GM19351 (cell line): ENCODE data around the gene ARHGEF25.
"Not testable (repeated sequence)": the region's sequence is repeated elsewhere in the genome, so short reads cannot be mapped to it uniquely, and the experiment has no call there.

Source experiments
- ATAC-seq: cut with Tn5 transposase; IDR thresholded peaks from one replicate; pipeline ENCODE4 v1.9.1; 2021; ENCODE audit warnings: mild to moderate bottlenecking, moderate library complexity; ENCODE audit not compliant: unreplicated experiment

The ARHGEF25 gene

DNA sequence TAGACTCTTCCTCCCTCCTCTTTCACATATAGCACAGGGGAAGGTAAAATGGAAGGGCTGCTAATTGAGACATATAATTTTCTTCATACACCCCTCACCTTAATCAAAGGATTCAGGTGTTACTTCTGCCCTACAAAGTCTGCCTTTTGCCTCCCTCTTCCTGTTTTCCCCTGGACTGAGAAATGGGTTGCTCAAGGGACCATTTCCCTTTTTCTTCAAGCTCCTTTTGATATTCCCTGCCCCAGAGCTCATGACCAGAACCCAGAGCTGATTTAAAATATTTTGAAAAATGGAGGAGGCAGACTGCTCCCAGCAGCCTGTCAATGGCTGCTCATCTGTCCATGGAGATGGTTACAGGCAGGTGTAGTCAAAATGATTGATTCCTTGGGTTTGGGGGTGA is 26.5 kb upstream of the ARHGEF25 start:
- no peak for ATAC-seq

DNA sequence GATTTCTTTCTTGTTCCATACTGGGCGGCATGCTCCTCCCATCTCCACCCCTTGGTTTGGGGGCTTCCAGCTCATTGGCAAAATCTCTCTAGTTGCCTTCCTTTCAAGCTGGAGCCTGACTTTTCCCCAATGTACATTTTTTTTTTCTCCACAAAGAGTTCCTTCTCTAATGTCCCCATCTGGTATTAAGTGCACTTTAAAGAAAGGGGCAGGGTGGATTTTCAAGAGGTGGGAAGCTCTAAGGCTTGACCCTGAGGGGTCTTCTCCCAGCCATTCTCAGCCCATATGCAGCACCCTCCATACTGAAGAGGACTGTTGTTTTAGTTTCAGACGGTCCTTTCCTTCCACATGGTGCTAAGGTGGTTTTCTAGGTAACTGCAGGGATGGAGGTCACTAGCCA is 26.1 kb upstream of the ARHGEF25 start:
- no peak for ATAC-seq

DNA sequence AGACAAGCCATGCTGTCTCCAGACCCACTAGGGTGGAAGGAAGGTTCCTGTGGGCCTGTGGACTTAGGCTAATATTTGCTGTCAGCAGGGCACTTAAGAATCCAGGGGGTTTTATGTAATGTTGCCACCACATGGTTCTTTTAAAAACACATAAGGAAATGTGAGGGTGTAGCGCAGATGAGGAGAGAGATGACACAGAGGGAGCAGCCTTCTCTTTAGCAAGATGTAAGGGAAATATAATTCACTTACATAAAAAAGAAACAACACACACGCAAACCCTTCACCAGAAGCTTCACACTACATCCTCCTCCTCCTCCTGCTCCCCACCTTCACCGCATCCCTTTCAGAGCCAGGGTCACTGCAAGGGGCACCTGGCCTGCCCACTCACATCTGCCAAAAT is 25.1 kb upstream of the ARHGEF25 start:
- ATAC-seq: no peak

DNA sequence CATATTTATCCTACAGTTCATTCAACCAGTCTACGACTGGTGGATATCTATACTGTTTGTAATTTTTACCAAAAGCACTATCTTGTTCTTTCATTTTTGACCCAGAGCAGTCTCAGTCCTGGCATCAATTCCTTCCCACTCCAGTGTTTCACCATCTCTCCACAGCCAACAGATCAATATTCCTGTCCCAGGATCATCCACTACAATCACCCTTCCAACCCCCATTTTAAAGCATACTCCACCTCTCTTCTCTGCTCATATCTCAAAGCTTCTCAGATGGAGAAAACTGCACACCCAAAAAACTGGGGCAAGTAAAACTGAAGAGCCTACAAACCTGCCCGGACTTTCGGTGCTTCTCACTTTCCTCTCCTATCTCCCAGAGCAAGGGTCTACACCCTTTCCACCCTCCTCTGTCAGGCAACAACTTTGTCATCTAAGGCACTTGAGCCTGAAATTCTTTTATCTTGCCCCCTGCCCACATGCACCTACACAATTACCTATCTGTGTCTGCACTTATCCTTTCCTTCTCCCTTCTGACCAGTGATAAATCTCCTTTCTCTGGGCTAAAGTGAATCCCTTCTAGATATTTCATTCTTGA is 24.3 kb upstream of the ARHGEF25 start:
- ATAC-seq: no peak

DNA sequence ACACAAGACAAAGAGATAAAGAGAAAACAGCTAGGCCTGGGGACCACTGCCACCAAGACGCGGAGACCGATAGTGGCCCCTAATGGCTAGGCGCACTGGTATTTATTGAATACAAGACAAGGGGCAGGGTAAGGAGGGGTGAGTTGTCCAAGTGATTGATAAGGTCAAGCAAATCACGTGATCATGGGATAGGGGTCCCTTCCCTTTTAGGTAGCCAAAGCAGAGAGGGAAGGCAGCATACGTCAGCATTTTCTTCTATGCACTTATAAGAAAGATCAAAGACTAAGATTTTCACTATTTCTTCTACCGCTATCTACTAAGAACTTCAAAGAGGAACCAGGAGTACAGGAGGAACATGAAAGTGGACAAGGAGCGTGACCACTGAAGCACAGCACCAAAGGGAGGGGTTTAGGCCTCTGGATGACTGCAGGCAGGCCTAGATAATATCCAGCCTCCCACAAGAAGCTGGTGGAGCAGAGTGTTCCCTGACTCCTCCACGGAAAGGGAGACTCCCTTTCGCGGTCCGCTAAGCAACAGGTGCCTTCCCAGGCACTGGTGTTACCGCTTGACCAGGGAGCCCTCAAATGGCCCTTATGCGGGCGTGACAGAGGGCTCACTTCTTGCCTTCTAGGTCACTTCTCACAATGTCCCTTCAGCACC is 22.2 kb upstream of the ARHGEF25 start:
- ATAC-seq: not testable (repeated sequence)

DNA sequence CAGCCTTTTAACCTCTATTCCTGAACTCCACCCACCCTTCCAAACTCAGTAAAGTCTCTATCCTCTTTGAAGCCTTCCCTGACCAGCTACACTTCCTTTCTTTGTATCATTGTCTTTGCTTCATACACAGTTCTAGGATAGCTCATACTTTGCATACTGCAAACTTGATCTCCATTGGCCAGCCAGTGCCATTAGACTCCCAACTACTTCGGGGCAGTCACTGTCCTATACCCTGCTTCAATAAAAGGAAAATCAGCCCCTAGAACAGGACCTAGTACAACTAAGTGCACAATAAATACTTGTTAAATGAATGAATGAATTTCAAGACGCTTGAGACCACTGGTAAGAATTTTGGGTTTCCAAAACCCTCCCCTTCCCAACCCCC is 20.8 kb upstream of the ARHGEF25 start:
- ATAC-seq: peak; percentile 5

DNA sequence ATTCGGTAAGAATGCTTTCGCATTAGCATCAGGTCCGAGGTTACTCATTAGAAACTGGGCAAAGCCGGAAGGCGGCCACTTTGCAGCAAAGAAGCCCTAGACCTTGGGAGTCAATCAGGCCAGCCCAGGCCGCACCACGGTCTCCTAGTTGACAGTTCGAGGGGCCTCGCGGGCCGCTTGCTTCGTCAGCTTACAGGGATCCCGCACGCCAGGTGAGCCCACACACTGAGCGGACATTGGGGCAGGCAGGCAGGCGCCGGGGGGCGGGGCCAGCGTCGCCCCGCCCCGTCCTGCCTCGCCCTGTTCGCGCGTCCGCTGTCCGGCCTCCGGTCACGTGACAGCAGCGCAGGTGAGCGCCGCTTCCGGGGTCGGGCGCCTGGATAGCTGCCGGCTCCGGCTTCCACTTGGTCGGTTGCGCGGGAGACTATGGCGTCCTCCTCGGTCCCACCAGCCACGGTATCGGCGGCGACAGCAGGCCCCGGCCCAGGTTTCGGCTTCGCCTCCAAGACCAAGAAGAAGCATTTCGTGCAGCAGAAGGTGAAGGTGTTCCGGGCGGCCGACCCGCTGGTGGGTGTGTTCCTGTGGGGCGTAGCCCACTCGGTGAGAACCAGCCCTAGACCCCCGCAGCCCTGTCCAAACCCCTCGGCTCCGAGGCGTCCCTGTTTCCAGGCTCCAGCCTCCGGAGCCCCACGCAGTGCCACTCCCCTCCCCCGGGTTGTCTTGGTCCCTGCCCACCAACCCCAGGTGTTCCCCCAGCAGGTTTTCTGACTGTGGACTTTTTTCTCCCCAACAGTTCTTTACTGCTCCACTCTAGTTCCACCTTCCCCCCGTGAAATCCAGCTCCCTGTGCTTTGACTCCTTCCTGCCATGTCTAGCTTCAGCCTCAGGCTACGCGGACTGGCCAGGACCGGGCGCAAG is 20.1 kb upstream of the ARHGEF25 start, which contains the start of gene PIP4K2C:
Gene PIP4K2C, plus strand, starts transcription at position 329 of the 918 bp plus-strand sequence. Its CDS starts 98 bp downstream, at position 427.
- ATAC-seq: peak; percentile 95

DNA sequence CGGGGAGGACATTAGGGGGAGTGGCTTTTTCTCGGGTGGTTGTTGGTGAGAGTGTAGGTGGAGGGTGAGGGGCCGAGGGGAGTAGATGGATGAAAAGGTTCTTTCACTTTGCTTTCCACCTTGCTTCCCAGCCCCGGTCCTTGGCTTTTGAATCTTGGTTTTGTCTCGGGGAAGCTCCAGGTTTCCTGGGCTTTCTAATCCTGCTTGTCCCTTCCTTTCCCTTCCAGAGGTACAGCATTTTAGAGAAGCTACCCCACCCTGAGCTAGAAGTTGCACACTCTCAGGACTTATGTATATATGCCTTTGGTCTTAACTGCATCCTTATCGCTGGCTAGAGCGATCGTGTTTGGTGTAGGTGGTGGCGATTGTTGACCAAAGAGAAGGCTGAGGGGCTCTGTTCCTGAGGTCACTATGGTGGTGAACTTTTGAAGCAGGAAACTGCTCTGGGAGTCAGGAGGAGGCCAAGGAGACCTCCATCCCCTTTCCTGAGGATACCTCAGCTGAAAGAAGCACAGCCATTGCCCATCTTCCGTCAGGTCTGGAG is 19.4 kb upstream of the ARHGEF25 start:
- ATAC-seq: no peak

DNA sequence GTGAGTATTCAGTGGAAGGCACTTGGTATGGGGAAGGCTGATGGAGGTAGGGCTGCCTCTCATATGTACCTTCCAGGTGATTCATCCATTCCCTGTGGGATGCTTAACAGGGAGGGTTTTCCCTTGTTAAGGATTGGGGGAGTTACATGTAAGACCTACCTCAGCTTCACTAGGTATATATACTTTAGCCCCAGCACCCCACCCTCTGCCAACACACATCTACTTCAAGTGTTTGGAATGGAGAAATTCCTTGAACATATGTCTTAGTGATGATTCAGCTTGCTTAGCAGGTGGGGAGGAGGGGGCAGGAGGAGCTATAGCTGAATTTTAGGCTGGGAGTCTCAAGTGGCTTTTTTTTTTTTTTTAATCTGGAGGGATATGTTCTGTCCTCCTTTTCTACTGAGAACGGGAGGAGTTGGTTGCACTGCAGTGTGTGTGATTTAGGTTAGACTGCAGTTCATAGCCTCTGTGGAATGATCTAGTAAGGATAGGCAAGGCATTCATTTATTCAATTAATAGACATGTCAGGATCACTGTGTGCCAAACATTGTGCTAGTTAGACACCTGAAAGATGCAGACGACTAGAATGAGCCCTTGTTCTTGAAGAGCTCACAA is 18.6 kb upstream of the ARHGEF25 start:
- no peak for ATAC-seq

DNA sequence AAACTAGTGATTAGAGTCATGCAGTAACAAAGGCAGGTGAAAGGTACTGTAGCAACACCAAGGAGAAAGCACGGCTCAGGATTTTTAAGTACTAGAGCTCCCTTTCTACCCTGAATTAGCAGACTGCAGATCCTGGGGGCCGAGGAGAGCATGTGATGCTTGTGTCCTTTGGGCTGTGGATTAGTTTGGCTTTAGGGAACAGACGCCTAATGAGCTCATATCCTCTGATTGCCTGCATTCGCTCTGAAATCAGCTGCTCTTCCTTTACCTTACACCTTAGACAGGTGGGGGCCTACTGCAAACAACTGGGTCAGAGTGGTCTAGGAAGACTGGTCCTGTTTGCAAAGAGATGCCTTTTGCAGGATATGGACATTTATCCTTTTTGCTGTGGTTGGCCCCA is 18.0 kb upstream of the ARHGEF25 start:
- no peak for ATAC-seq

DNA sequence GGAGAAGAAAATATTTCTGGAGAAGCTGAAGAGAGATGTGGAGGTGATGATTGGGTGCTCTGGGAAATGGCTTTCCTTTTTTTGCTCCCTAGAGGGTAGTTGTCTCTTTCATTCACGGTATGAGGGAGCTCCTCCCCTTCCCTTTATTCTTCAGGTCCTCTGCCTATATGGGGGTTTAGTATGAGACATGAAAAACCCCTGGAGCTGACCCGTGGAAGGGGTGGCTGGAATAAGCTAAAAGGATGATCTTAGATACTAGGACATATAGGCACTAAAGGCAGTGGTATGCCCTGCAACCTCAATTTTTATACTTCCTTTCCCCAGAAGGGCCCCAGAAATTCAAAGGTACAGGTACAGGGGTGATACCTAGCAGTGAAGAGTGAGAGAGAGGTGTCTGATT is 10.8 kb upstream of the ARHGEF25 start:
- ATAC-seq: no peak

DNA sequence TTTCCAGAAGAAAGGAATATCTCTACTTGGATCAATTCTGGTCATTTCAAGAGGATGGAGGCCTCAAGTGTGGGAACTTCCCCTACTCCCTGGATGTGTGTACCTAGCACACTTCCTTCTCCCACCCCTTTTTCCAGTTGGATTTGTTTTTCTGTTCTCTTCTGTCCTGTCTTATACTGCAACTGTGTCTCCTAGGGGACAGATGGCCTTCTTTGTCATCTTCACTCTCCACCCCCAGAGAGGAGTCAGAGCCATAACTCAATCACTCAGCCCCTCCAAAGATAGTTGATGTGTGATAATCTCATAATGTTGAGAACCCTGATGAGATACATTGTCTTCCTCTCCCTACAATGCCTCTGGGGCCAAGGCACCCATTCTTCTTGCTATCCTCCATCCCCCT is 8.7 kb upstream of the ARHGEF25 start:
- ATAC-seq: no peak

DNA sequence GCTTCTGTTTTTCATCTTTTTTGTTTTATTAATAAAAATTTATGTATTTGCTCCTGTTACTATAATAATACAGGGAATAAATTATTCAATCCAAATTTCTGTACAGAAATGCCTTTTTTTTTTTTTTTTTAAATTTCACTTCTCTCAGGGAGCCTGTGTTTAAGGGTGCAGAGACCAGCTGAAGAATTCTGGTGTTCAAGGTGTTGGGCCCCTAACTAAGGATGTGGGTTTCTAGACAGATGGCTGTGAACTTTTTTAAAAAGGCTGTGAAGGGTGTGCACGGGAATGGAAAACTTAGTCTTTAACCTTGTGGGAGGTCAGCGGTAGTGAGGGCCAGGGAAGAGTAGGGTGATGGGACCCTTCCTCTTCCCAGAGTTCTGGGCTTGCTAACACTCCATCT is 7.9 kb upstream of the ARHGEF25 start:
- no peak for ATAC-seq

DNA sequence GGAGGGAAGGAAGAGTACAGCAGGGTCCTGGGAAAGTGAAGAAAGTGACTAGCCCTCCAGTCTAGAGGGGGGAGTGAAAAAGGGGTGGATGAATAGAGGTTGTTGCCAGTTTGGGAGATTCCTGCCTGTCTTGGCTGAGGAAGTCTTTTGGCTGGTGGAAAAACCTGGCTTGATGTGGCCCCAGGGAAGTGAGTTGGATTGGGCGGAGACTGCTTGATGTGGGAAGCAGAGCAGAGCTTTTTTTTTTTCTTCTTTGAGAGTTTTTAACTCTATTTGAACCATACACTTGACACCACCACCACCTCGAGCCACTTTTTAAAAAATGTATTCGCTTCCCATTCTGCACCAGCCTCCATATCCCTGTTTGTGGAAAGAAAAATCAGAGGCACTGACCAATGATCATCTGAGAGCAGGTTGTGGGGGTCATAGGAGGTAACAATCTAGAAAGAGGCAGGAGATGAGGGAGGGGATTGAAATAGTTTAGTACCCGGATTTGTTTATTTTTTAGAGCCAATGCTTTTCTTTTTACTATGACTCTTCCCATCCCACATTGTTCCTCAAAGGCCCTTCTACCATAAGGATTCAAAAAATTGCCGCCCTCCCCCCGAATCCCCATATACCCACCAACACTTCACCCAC is 7.3 kb upstream of the ARHGEF25 start:
- ATAC-seq: no peak

DNA sequence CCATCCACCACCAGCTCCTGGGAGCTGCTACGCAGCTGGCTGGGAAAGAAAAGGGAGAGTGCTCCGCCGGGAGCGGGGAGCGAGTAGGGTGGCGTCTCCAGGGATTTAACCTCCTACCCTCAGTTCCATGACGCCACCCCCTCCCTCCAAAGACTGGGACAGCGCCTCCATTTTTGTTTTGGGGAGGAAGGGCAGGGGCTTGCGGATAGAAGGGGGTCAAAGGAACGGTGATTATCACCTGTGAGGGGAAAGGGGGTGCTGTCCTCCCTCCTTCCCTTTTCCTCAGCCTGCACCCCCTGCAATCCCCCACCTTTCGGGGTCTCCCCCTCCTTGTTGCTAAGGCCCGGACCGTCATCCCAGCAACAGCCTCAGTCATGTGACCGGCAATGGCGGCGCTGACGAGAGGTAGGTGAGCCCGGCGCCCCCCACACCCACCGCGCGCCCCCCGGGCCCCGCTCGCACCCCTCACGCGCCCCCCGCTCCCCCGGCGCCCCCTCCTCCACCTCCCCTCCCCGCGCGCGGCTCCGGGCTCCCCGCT is 6.7 kb upstream of the ARHGEF25 start, which contains the start of gene DTX3:
Gene DTX3, plus strand, starts transcription at position 371 of the 538 bp plus-strand sequence. CDS start 1,694 bp downstream, outside the sequence.
- ATAC-seq: peak; percentile 84

DNA sequence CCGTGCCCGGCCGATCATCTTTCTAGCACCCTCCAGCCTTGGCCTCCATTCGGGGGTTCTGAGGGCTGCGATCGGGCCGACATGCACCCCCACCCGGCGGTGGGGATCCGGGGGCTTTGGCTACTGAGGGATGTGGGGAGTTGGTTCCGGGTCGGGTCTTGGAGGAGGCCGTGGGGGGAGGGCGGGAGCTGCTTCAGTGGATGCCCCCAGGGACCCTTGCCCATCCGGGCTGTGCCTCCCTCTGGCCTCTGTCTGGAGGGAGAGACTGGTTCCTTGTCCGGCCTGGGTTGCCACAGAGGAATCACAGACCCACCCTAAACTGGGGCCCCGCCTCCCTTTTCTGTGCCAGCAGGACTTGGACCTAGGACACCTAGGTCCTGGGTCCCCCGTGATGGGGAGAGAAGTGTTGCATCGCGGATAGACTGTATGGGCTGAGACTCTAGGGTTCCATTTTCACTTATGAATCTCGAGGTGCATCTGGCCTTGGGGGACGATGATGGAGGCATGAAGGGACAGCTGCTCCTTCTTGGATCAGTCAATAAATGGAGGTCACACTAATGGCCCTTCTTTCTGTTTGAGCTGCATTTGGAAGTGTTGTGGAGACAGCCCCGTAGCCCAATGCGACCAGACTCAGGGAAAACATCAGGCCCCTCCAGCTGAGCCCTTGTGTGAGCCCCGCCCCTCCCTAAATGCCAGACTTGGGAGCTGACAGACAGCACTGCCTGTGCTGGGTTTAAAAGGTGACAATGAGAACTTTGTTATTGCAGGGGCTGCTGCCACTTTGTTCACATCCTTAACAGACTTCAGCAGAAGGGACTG is 6.0 kb upstream of the ARHGEF25 start:
- peak; percentile 34 for ATAC-seq

DNA sequence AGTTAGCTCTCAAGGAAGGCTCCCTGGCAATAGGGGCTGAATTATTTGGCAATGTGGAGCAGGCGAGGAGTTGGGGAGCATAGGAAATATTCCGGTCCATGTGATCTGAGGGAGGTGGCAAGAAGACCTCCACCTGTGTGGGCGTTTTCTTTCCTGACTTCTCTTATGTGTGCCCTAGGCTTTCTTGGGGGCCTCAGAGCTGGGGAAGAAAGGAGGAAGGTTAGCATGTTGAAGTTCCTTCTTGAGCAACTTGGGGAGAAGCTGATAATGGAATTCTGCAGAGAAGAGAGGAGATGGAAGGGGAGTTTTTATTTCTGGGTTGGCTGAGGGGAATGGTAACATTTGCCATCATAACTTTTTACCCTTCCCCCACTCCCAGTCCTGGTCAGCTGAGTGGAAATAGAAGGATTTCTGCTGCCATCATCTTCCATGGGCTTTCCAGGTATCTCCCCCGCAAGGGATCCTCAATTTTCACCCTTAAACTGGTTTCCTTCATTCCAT is 5.4 kb upstream of the ARHGEF25 start:
- ATAC-seq: no peak

DNA sequence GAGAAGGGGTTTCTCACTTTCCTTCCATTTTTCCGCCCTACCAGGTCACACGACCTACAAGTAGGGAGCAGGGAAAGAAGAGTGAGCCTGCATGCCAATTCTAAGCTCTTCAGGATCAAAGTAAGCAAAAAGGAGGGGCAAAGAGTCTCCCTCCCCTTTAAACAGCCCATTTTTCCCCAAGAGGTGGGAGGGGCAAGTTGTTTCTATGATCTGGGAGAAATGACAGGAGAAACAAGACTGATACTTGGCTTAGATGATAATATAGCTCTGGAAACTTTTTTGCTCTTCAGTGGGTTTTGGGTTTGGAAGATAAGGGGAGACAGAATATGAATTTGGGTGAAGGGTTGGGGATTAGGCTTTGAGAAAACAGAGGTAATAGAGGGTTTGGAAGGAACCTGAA is 4.8 kb upstream of the ARHGEF25 start:
- no peak for ATAC-seq

DNA sequence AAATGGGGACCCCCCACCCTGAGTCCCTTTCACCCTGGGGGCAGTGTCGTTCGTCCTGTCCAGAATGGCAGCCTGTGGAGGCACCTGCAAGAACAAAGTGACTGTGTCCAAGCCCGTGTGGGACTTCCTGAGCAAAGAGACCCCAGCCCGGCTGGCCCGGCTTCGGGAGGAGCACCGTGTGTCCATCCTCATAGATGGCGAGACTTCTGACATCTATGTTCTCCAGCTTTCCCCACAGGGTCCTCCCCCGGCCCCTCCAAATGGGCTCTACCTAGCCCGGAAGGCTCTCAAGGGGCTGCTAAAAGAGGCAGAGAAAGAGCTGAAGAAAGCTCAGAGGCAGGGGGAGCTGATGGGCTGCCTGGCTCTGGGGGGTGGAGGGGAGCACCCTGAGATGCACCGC is 4.4 kb upstream of the ARHGEF25 start:
- ATAC-seq: no peak
